H1 (cell line): ENCODE results near the gene PTGER3. TPM values are rescaled to one million over a fixed set of nuclear protein-coding genes. Genes with fewer than 3 reads are reported as not detected.

ENCODE experiments used
- CTCF ChIA-PET: fragments of 300-600 bp; sonication (Branson Sonifier 250); formaldehyde crosslinking; loops from one replicate; lab custom pipeline; 2021; ENCODE audit not compliant: partially characterized antibody; lab: Charles Lee
- POLR2A ChIA-PET: fragments of 300-600 bp; sonication (Branson Sonifier 250); formaldehyde crosslinking; loops from one replicate; lab custom pipeline; 2021; ENCODE audit warnings: inconsistent platforms; ENCODE audit not compliant: partially characterized antibody; lab: Charles Lee
- DNase-seq, 2 experiments: peaks; one replicate each; pipeline versions ENCODE4 v3.0.0 to v3.0.0-alpha.2; 2010 to 2022; ENCODE audit warnings: low spot score in 2 of 2, low read depth in 1 of 2, mixed read lengths in 1 of 2
- FAIRE-seq: peaks from 2 replicates; lab custom pipeline; 2011; peaks lifted over from hg19 to GRCh38; lab: Jason Lieb, UNC
- H2AFZ ChIP-seq: 2 replicates; pipeline ENCODE4 v1.8.1; 2012; ENCODE audit warnings: low read length, inconsistent platforms
- H2AK5ac ChIP-seq: 2 replicates; pipeline ENCODE4 v1.6.1; 2013; ENCODE audit warnings: low read depth, low read length
- H2BK120ac ChIP-seq: replicated peaks from 2 replicates; pipeline ENCODE3; 2013; ENCODE audit warnings: low read depth, low read length, inconsistent platforms
- H2BK12ac ChIP-seq: 2 replicates; pipeline ENCODE4 v1.6.1; 2013; ENCODE audit warnings: low read depth, low read length
- H2BK15ac ChIP-seq: 2 replicates; pipeline ENCODE4 v1.6.1; 2013; ENCODE audit warnings: low read length
- H2BK20ac ChIP-seq: 2 replicates; pipeline ENCODE4 v1.6.1; 2013; ENCODE audit warnings: low read length
- H2BK5ac ChIP-seq: 2 replicates; pipeline ENCODE4 v1.6.1; 2013; ENCODE audit warnings: low read depth, low read length
- H3K14ac ChIP-seq: 2 replicates; pipeline ENCODE4 v1.6.1; 2013; ENCODE audit warnings: inconsistent platforms; ENCODE audit not compliant: insufficient read length
- H3K18ac ChIP-seq: 2 replicates; pipeline ENCODE4 v1.6.1; 2013; ENCODE audit warnings: low read length; ENCODE audit errors: extremely low read depth
- H3K23ac ChIP-seq: 2 replicates; pipeline ENCODE4 v1.6.1; 2013; ENCODE audit warnings: inconsistent platforms; ENCODE audit not compliant: insufficient read length
- H3K23me2 ChIP-seq: 2 replicates; pipeline ENCODE4 v1.6.1; 2013; ENCODE audit warnings: low read depth, low read length
- H3K27ac ChIP-seq: 2 replicates; pipeline ENCODE4 v1.6.1; 2011; ENCODE audit warnings: low read depth, low read length, inconsistent platforms
- H3K27me3 ChIP-seq, 4 experiments: replicated peaks in 1 of 4; 1 replicate in 1 of 4; 2 replicates in 3 of 4; pipeline versions ENCODE4 v1.6.1 to v1.8.1; 2011 to 2013; ENCODE audit warnings: low read length in 3 of 4, mild to moderate bottlenecking in 3 of 4, inconsistent platforms in 2 of 4, mixed read lengths in 2 of 4, moderate library complexity in 1 of 4; ENCODE audit not compliant: control insufficient read depth in 3 of 4, insufficient read depth in 3 of 4; ENCODE audit errors: extremely low read depth in 1 of 4
- H3K36me3 ChIP-seq, 4 experiments: 2 replicates each; pipeline versions ENCODE4 v1.6.1 to v1.8.1; 2011 to 2013; ENCODE audit warnings: mild to moderate bottlenecking in 4 of 4, low read length in 3 of 4, moderate library complexity in 2 of 4, control low read depth in 1 of 4, inconsistent platforms in 1 of 4; ENCODE audit not compliant: insufficient read depth in 4 of 4, control insufficient read depth in 2 of 4
- H3K4ac ChIP-seq: replicated peaks from 2 replicates; pipeline ENCODE3; 2013; ENCODE audit warnings: low read length, low read depth, mixed read lengths, inconsistent platforms; ENCODE audit not compliant: insufficient read length
- H3K4me1 ChIP-seq, 4 experiments: replicated peaks in 1 of 4; 1 replicate in 1 of 4; 2 replicates in 3 of 4; pipeline versions ENCODE4 v1.6.1 to v1.8.1; 2011 to 2013; ENCODE audit warnings: low read length in 3 of 4, inconsistent platforms in 2 of 4, mixed read lengths in 1 of 4; ENCODE audit not compliant: insufficient read depth in 4 of 4, control insufficient read depth in 3 of 4
- H3K4me2 ChIP-seq, 2 experiments: 2 replicates each; pipeline versions ENCODE4 v1.6.1 to v1.8.1; 2011 to 2013; ENCODE audit warnings: low read depth in 2 of 2, low read length in 2 of 2, control low read depth in 1 of 2, inconsistent platforms in 1 of 2, mild to moderate bottlenecking in 1 of 2; ENCODE audit not compliant: insufficient read depth in 1 of 2
- H3K4me3 ChIP-seq, 4 experiments: fragments of 200-600, 300-600 bp in 1 of 4; sonication (generic), shearing (Covaris generic), sonication (Bioruptor Twin) in 1 of 4; 2 replicates each; pipeline versions ENCODE4 v1.5.1 to v1.8.1; 2011 to 2016; ENCODE audit warnings: low read length in 4 of 4, low read depth in 3 of 4, control low read depth in 2 of 4, inconsistent platforms in 2 of 4, mild to moderate bottlenecking in 2 of 4, mixed read lengths in 1 of 4, moderate library complexity in 1 of 4; ENCODE audit not compliant: insufficient read depth in 2 of 4; ENCODE audit errors: extremely low read depth in 1 of 4
- H3K56ac ChIP-seq: replicated peaks from 2 replicates; pipeline ENCODE3; 2013; ENCODE audit warnings: low read depth, mild to moderate bottlenecking, mixed read lengths, low read length, inconsistent platforms; ENCODE audit not compliant: insufficient read length
- H3K79me1 ChIP-seq: 2 replicates; pipeline ENCODE4 v1.6.1; 2013; ENCODE audit warnings: low read depth, low read length, control low read depth
- H3K79me2 ChIP-seq, 2 experiments: 2 replicates each; pipeline versions ENCODE4 v1.6.1 to v1.8.1; 2012 to 2013; ENCODE audit warnings: low read length in 2 of 2, mild to moderate bottlenecking in 2 of 2, inconsistent platforms in 1 of 2; ENCODE audit not compliant: insufficient read depth in 2 of 2, control insufficient read depth in 1 of 2
- H3K9ac ChIP-seq, 4 experiments: replicated peaks in 1 of 4; 1 replicate in 1 of 4; 2 replicates in 3 of 4; pipeline versions ENCODE4 v1.6.1 to v1.8.1; 2011 to 2013; ENCODE audit warnings: low read depth in 3 of 4, low read length in 3 of 4, control low read depth in 2 of 4, mild to moderate bottlenecking in 2 of 4, moderate library complexity in 2 of 4, inconsistent platforms in 1 of 4; ENCODE audit errors: extremely low read depth in 1 of 4
- H3K9me3 ChIP-seq, 2 experiments: 2 replicates each; pipeline versions ENCODE4 v1.6.1 to v1.8.1; 2012 to 2013; ENCODE audit warnings: mild to moderate bottlenecking in 2 of 2, moderate library complexity in 2 of 2, control low read depth in 1 of 2, inconsistent platforms in 1 of 2, low read depth in 1 of 2, low read length in 1 of 2, mixed read lengths in 1 of 2; ENCODE audit not compliant: insufficient read depth in 2 of 2
- H4K20me1 ChIP-seq, 2 experiments: replicated peaks in 1 of 2; 2 replicates each; pipeline versions ENCODE3 to v1.8.1; 2011 to 2013; ENCODE audit warnings: inconsistent platforms in 2 of 2, low read length in 2 of 2, mild to moderate bottlenecking in 1 of 2; ENCODE audit not compliant: insufficient read depth in 2 of 2, control insufficient read depth in 1 of 2
- H4K5ac ChIP-seq: 2 replicates; pipeline ENCODE4 v1.6.1; 2013; ENCODE audit warnings: low read length, low read depth, mixed read lengths, inconsistent platforms; ENCODE audit not compliant: insufficient read length
- H4K8ac ChIP-seq: 2 replicates; pipeline ENCODE4 v1.8.0; 2013; ENCODE audit warnings: mild to moderate bottlenecking, moderate library complexity, low read length, inconsistent platforms; ENCODE audit not compliant: insufficient read depth; ENCODE audit errors: extremely low read depth
- H4K91ac ChIP-seq: replicated peaks from 2 replicates; pipeline ENCODE3; 2013; ENCODE audit warnings: low read length, mixed read lengths, inconsistent platforms; ENCODE audit not compliant: insufficient read length
- MAFK ChIP-seq: IDR thresholded peaks from 2 replicates; pipeline ENCODE4 v1.6.1; 2012; ENCODE audit warnings: low read depth, mild to moderate bottlenecking, improper control_type of control experiment, low read length
- POLR2A ChIP-seq, 2 experiments: IDR thresholded peaks; 1 replicate in 1 of 2; 2 replicates in 1 of 2; pipeline ENCODE4 v1.6.1; 2011; ENCODE audit warnings: low read depth in 2 of 2, low read length in 2 of 2, mild to moderate bottlenecking in 2 of 2; ENCODE audit errors: control extremely low read depth in 1 of 2
- RAD21 ChIP-seq, 2 experiments: IDR thresholded peaks in 1 of 2; conservative IDR thresholded peaks in 1 of 2; 2 replicates each; pipeline ENCODE4 v1.6.1; 2011; ENCODE audit warnings: low read depth in 2 of 2, low read length in 2 of 2, improper control_type of control experiment in 1 of 2, inconsistent platforms in 1 of 2, mild to moderate bottlenecking in 1 of 2, moderate library complexity in 1 of 2
- SIRT6 ChIP-seq: IDR thresholded peaks from one replicate; pipeline ENCODE4 v1.7.1; 2012; ENCODE audit warnings: low read length, inconsistent platforms
- USF2 ChIP-seq: IDR thresholded peaks from 2 replicates; pipeline ENCODE4 v1.6.1; 2011; ENCODE audit warnings: low read length, improper control_type of control experiment
- YY1 ChIP-seq: IDR thresholded peaks from 2 replicates; pipeline ENCODE4 v1.6.1; 2011; ENCODE audit warnings: low read depth, mild to moderate bottlenecking, low read length
- WGBS, 2 experiments: shearing (Covaris generic) in 1 of 2; methylation state at CpG; one replicate each; pipeline versions ENCODE4 v1.1.6 to v1.1.7; 2013 to 2015; ENCODE audit warnings: low lambda C conversion rate in 2 of 2, mixed read lengths in 2 of 2, inconsistent platforms in 1 of 2, low coverage in 1 of 2, missing lambda C conversion rate in 1 of 2; ENCODE audit not compliant: insufficient replicate concordance in 2 of 2, insufficient coverage in 1 of 2, insufficient read length in 1 of 2; ENCODE audit errors: extremely low coverage in 1 of 2, missing lambda C conversion rate in 1 of 2; 5-methylcytosine and 5-hydroxymethylcytosine counted together
- polyA plus RNA-seq, 7 experiments: library from polyadenylated mRNA; depleted of rRNA in 3 of 7; stranded (reverse) in 5 of 7; unstranded in 2 of 7; fragments of >200 nt in 5 of 7; fragments of 200-250 nt in 2 of 7; gene quantifications; 1 replicate in 5 of 7; 2 replicates in 1 of 7; 4 replicates in 1 of 7; pipeline versions ENCODE4 v1.2.1 to v1.2.3, GENCODE V29; 2011 to 2013; ENCODE audit warnings: missing spikeins in 2 of 7, mixed read lengths in 2 of 7
- total RNA-seq: library from RNA; stranded (reverse); fragmentation: NEBNext Ultra II Directional; extraction: Animal tissue kit (Norgen Biotek cat#: 25700); gene quantifications from 2 replicates; pipeline ENCODE4 v1.2.1, GENCODE V29; 2021

PTGER3 gene
- total and polyA plus RNA-seq, 2 of the 8 experiments (the other 6 are each of a cell fraction or from before 2014, with no cell fraction given): 0.38 to 0.82 TPM

- WGBS, 2 experiments: 88% methylated on average over 2 of the region's 2 CpGs; no CpG with 5 or more reads in 1 of the 2 experiments
- H4K5ac ChIP-seq: no peak overlapping the region
- no peak overlapping the region for H4K8ac ChIP-seq
- H3K79me1 ChIP-seq: no peaks in the 10 kb centered on the region
- no peaks in the 10 kb centered on the region for H3K4me1 ChIP-seq
- H3K4ac ChIP-seq: no peak overlapping the region
- no peaks in the 10 kb centered on the region for H3K27me3 ChIP-seq
- H3K4me3 ChIP-seq: no peak overlapping the region
- no peak overlapping the region for H2BK120ac ChIP-seq
- no peaks in the 10 kb centered on the region for H4K20me1 ChIP-seq
- H3K9ac ChIP-seq: no peak overlapping the region
- H3K56ac ChIP-seq: no peak overlapping the region
- H3K23ac ChIP-seq: no peak overlapping the region
- FAIRE-seq: no peak
- no peak overlapping the region for H2BK5ac ChIP-seq
- H3K4me2 ChIP-seq: no peak overlapping the region
- no peak for TF ChIP-seq POLR2A (IDR thresholded peaks at IDR 0.05; ENCODE audit: control extremely low read depth in 1 of 2, low read depth in 2 of 2, low read length in 2 of 2)
- no peak for TF ChIP-seq YY1
- TF ChIP-seq USF2: no peak
- no peak for TF ChIP-seq MAFK
- no peak for TF ChIP-seq SIRT6
- no peak for TF ChIP-seq RAD21 (IDR thresholded peaks at IDR 0.05 in 1 of 2, conservative IDR thresholded peaks at IDR 0.05 in 1 of 2; ENCODE audit: low read depth in 2 of 2, low read length in 2 of 2)
- no peak overlapping the region for H2AK5ac ChIP-seq
- ChIA-PET POLR2A (no interaction called here), CTCF (interaction anchor here (0.6 to 1.2 kb wide), 3 partner anchors 11 to 266 kb away, joined by 3 read pairs; no protein-coding TSS in a partner anchor)
- no peak overlapping the region for H4K91ac ChIP-seq
- no peak overlapping the region for H3K14ac ChIP-seq
- H2BK20ac ChIP-seq: no peak overlapping the region
- H3K18ac ChIP-seq: no peak overlapping the region
- no peak for DNase-seq
- no peaks in the 10 kb centered on the region for H3K79me2 ChIP-seq
- H3K36me3 ChIP-seq: no peaks in the 10 kb centered on the region
- no peak overlapping the region for H2BK15ac ChIP-seq
- no peaks in the 10 kb centered on the region for H3K9me3 ChIP-seq
- H3K27ac ChIP-seq: no peak overlapping the region
- H2BK12ac ChIP-seq: no peak overlapping the region
- H2AFZ ChIP-seq: no peak overlapping the region
- no peaks in the 10 kb centered on the region; the same call in 1 of the 2 replicates for H3K23me2 ChIP-seq
Observed at GRCh38 chr1:71038942-71039341, 8.7 kb downstream of the PTGER3 start.
